HG02678 (cell line): ENCODE measurements around the gene RNF212.

ENCODE experiments used
- ATAC-seq: cut with Tn5 transposase; IDR thresholded peaks from one replicate; pipeline ENCODE4 v1.9.1; 2021; ENCODE audit warnings: mild to moderate bottlenecking, moderate library complexity; ENCODE audit not compliant: unreplicated experiment

The RNF212 gene

DNA sequence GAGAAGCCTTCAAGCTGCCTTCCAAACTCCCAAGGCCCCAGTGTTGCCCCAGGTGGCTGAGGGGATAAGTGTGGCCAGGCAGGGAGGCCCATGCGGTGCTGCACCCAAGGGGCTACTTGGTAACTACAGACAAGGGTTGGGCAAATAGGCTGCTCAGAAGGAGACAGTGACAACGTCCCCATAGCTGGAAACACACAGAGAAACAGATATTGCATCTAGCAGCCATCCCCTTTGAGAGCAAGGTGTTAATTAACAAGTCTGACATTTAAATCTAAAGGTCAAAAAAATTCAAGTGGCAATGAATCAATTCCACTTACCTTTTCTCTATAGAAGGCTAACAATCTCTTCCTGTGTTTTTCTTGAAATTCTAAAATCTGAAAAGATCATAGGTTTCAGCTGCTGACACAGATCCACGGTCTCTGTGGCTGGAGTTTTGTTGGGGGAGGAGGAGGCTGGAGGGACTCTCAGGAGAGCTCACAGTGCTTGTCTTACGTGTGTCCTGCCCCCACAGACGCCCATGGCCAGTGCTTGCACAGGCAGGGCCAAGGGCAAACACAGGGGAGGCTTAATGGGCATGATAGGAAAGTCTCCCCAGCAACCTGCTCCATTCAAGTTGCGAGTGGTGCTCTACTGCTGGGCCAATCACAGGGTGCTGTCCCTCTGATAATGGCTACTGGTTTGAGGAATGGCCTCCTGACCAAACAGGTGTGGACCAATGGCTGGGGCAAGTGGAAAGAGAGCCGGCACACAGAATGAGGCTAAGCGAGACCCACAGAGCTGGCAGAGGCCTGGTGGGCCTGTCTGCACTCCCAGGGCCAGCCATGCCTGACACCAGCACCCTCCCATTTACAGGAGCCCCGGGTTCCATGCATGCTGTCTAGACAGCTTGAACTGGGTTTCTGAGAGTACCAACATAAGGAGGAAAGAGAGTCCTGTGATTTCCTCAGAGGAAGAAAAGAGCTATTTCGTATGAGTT lies 22.6 kb downstream of the RNF212 start:
- no peak for ATAC-seq

DNA sequence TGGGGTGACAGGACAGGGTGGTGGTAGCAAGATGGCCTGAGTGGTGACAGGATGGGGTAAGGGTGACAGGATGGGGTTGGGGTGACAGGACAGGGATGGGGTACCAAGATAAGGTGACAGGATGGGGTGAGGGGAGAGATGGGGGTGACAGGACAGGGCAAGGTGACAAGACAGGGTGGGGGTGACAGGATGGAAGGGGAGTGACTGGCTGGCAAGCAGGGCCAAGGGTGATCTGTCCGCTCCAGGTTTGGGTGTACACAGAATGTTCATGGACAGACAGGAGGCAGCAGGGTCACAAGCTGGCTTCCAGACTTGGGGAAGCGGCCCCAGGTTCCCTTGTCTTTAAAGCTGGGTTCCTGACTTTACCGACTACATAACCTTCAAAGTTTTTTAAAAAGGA lies 23.3 kb downstream of the RNF212 start:
- ATAC-seq, result no peak

GRCh38 chr4:1087371-1087770 lies 26.0 kb downstream of the RNF212 start:
- ATAC-seq, result no peak

DNA sequence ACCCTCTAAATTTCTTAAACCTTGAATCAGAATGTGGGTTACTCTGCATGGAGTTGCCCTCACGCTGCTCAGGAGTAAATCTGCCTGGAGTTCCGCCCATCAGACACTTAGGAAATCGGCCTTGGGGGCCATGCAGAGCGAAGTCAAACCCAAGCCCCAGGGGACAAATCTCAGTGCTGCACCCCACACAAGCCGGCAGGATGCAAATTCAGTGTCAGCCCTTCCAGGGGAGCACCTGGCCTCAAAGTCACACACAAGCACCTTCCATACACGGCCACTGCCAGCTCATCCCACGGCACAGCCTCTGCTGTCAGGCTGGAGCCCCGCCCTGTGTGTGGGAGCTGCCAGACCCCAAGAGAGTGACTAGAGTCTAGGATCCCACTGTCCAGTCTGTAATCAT lies 27.4 kb downstream of the RNF212 start:
- no peak for ATAC-seq

DNA sequence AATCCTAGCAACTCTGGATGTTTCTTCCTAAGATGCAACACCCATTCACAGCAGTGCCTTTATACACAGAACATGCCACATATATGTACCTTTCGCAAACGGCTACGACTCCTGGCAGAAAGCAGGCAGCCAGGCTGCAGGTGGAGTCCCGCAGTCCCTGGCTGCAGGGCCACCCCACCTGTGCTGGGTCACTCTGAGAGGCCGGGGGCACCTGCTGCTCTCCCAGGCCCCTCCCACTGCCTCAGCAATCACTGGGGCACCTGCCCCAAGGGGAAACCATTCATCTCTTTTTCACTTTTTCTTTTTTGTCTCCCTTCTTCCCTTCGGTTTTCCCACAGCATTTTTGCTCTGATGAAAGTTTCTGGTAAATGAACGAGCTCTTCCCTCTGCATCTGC lies 28.0 kb downstream of the RNF212 start:
- ATAC-seq, result no peak

DNA sequence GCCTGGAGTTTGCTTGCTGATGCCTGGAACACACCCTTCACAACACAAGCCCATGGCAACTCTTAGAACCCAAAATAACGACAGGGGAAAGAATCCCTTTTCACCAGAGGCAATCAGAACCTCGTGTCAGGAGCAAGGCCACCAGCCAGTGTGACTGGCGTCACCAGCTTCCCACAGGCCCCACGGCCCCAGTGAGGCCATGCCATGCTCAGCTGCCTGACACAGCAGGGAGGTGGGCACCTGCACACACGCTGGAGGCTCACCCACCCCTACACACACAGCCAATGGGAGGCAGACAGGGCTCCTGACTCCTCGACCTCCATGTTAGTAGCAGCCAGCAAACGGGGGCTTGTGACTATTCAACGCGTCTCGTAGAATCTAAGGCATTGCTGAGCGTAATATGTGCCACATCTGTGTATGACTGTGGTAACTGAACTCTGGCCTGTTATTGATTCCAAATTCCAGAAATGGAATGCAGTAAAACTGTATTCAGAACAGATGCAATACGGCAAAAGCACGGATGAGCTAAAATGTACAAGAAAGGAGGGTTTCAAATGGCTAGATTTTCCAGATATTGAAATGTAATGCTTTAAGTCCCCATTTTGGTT lies 28.5 kb downstream of the RNF212 start:
- ATAC-seq, result no peak

DNA sequence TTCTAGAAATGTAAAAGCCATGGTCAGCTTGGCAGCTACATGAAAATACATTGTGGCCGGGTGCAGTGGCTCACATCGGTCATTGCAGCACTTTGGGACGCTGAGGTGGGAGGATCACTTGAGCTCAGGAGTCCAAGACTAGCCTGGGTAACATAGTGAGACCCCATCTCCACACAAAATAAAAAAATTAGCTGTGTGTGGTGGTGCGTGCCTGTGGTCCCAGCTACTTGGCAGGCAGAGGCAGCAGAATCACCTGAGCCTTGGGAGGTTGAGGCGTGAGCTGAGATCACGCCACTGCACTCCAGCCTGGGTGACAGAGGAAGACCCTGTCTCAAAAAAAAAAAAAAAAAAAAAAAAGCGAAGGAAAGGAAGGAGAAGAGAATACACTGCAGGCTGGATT lies 29.0 kb downstream of the RNF212 start:
- ATAC-seq, result no peak

DNA sequence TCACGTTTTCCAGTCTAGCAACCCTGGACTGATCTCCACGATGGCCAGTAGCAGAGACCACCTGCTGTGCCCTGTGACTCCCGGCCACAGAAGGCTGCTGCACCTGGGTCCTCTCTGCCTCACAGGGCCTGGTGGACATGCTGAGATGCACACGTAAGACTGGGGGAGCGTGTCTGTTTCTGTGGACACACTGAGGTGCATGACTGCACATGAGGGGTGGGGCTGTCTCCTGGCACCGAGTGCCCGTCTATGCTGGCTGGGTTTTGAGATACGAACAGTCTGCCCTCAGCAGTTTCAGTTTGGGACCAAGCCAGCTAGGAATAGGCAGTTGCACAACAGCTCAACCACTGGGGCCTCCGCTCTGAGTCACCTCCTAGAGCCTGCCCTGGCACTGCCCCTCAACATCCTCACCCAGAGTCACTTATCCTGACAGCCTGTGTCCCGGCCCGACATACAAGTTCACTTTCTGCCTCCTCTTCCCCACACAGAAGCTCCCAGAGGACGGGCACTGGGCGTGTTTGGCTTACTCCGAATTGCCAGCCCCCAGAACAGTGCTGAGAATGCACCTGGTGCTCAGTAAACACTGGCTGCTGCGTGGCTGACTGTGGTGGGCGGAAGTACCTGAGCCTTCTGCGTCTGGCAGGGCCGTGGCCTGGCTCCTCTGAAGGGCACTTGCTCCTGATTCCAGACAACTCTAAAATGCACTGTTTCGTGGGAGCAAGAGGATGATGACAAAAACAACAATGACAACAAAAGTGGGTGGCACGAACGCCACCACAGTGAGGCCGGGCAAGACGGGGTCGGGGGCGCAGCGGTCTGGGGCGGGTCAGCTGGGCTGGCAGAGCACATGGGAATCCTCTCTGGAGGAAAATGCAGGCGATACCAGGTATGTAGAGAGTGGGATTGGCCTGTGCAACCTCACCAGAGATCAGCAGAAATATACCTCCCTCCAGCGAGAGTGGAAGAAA lies 30.9 kb downstream of the RNF212 start:
- ATAC-seq, result no peak

GRCh38 chr4:1081689-1082040 lies 31.7 kb downstream of the RNF212 start:
- no peak for ATAC-seq

DNA sequence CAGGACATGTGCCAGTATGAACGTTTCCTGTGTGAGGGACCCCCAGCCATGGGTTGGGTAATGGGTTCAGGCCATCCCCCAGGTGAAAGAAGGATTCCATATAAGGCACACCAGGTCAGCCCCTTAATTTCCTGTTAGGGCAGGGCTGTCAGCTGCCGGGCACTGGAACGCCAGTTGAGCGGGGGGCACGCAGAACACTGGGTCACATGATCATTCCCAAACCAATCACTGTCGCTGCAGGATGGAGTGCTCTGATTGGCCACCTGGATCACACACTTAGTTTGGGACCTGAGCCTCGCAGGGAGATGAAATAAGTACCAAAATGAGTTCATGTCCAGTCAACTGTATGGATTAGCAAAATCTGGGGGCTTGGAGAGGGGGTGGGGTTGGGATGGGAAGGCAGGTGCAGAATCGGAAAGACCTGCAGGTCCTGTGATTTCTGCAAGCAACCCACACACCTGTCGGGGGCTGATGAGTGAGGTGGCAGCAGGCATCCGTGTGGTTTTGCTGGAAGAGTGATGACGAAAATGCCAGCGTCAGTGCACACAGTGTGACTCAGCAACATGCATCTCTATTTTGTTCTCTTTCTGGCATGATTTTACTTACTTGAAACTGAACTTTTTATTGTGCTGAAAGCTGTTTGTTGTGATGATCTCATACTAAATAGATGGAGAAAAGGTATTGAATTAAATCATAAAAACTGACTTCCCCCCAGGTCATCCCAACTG lies 32.2 kb downstream of the RNF212 start:
- no peak for ATAC-seq

- no peak for ATAC-seq
Measured at GRCh38 chr4:1080432-1080831, 32.9 kb downstream of the RNF212 start.

DNA sequence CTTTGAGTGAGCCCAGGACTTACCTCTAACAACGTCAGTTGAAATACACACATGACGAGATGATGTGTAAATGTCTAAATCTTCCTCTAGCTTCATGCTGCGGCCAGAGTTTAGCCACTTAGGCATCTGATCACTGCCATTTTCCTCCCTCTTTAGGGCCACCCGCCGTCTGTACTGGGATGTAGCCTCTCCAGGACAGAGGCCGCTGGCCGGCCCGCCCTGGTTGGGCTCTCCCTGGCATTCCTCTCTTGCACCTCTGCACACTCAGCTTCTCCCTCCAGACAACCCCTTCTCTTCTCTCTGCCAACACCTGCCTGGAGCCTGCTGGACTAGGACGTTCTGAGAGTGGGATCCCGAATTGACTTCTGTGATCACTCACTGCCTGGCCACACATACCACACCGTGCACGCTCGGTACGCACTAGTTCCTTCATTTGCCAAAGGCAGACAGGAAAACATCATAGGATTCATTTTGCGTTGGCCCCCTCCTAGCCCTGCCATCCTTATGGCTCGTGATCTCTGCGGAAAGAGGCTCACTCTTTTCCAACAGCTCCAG lies 33.6 kb downstream of the RNF212 start:
- ATAC-seq, result no peak

- ATAC-seq, result no peak
Measured at GRCh38 chr4:1078490-1078889, 34.9 kb downstream of the RNF212 start.

- no peak for ATAC-seq
Measured at GRCh38 chr4:1077711-1078477, 35.5 kb downstream of the RNF212 start.

DNA sequence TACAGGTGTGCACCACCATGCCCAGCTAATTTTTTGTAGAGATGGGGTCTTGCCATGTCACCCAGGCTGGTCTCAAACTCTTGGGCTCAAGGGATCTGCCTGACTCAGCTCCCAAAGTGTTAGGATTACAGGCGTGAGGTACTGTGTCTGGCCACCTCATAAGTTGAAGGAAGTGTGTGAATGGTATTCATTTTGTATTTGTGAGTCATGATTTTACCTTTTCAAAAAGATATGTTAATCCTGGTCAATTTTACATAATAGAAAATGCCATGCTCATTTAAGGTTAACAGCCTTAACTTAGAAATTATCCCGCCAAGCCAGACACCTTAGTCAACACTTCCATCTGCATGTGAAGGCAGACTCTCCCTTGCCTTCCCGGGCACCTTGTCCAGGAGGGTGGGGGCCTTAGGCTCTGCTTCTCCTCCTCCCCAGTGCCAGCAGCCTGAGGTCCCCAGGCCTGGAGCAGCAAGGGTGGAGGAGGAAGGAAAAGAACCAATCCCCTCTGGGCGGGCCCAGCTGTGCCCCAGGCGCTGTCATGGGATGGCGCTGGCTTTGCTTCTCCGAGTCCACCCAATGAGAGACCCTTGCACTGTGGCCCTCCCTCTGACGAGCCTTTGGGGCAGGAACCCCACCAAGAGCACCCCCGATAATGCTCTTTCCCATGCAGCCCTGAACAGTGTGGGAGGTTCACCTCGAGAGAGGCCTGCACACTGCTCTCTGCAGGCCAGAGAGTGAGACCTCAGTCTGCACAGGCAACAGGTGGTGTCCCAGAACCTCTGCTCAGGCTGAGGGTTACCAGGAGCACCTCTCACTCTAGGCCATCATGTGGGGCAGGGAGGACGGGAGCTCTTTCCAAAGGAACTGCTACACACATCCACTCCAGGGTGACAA lies 37.3 kb downstream of the RNF212 start:
- no peak for ATAC-seq

GRCh38 chr4:1075225-1075624 lies 38.1 kb downstream of the RNF212 start:
- ATAC-seq, result no peak

DNA sequence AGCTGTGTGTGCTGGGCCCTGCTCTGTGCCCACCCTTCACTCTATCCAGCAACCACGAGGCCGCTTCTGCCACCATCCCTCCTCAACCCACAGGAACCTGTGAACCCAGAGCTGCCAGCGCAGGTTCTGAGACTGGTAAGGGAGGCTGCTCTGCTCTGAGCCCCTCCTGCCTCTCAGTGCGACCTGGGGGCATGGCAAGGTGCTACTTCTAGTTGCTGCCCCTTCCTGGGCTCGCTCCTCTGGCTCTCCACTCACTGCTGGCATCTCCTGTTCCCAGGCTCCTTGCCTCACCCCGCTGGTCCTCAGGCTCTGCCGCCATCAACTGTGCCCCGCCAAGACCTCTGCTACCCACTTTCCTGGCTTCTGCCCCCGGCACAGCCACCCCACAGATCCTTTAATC lies 39.3 kb downstream of the RNF212 start:
- ATAC-seq, result no peak

DNA sequence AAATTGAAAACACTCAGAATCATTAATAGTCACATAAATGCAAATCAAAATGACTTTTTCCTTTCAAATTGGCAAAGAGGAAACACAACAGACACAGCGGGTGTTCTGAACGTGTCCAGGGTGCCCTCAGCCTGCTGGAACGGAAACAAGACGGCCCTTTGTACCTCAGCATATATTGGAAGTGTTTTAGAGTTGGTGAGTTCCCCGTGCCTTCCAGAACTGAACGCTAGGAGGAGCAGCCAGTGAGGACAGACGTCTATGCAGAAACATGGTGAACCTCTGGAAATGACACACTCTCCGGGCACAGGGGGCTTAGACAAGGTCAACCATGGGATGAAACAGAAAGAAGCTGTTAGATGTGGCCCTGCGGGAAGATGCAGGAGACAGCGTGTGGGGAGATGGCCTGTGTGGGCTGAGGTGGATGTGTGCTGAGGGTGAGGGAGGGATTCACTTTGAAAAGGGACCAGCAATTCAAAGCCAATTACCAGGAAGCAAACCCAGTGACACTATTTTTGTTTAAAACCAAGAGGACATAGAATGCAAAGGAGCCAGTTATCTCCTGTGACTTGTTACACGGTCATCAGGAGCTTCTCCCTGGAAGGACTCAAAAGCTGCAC lies 40.4 kb downstream of the RNF212 start:
- no peak for ATAC-seq
